ENCODE data around the gene SLC1A7. TPM values are rescaled to one million over a fixed set of nuclear protein-coding genes. Genes with fewer than 3 reads are reported as not detected.
A peak's percentile ranks its signal among the peaks of the same experiment; 100 is the strongest.

The SLC1A7 gene
- total RNA-seq, 4 donors from 2014 or later: 4.7 to 12.8 (median 9.4) TPM; not detected in 1

- TF ChIP-seq POLR2A (IDR thresholded peaks at IDR 0.05): no peak
Observed at GRCh38 chr1:53140451-53140850, 2.0 kb downstream of the SLC1A7 start.

GRCh38 chr1:53139951-53140361 lies 2.5 kb downstream of the SLC1A7 start:
- peaks cover 0 to 6% (median 0%) of the 10 kb centered on the region in 4 donors for H3K9me3 ChIP-seq
- H3K36me3 ChIP-seq: no peaks in the 10 kb centered on the region
- no peak overlapping the region for H3K27ac ChIP-seq
- H3K27me3 ChIP-seq: no peaks in the 10 kb centered on the region
- H3K4me3 ChIP-seq: no peak overlapping the region
- TF ChIP-seq CTCF (IDR thresholded peaks at IDR 0.05) (no peak), POLR2A (IDR thresholded peaks at IDR 0.05) (no peak)
- H3K4me1 ChIP-seq: peaks cover 0 to 13% (median 1%) of the 10 kb centered on the region in 4 donors
- DNase-seq: no peak

More at GRCh38 chr1:53140451-53140850, 2.0 kb downstream of the SLC1A7 start:
- Histone ChIP-seq H3K27me3 (no peaks in the 10 kb centered on the region), H3K4me3 (no peak overlapping the region), H3K36me3 (no peaks in the 10 kb centered on the region), H3K9me3 (peaks cover 0 to 6% (median 0%) of the 10 kb centered on the region in 4 donors), H3K4me1 (peaks cover 0 to 9% (median 0%) of the 10 kb centered on the region in 4 donors), H3K27ac (no peak overlapping the region)
- peak in 1 of 3 donors; percentile 18 for DNase-seq

GRCh38 chr1:53138991-53139884 lies 3.2 kb downstream of the SLC1A7 start:
- H3K4me1 ChIP-seq: peaks cover 0 to 15% (median 1%) of the 10 kb centered on the region in 4 donors
- peak in 1 of 3 donors; percentile 27 for DNase-seq
- no peak overlapping the region for H3K27ac ChIP-seq
- H3K9me3 ChIP-seq: peaks cover 0 to 6% (median 0%) of the 10 kb centered on the region in 4 donors
- no peaks in the 10 kb centered on the region for H3K27me3 ChIP-seq
- H3K36me3 ChIP-seq: no peaks in the 10 kb centered on the region
- no peak overlapping the region for H3K4me3 ChIP-seq
- TF ChIP-seq POLR2A (IDR thresholded peaks at IDR 0.05): no peak
- TF ChIP-seq CTCF (IDR thresholded peaks at IDR 0.05): no peak

- no peak overlapping the region for H3K27ac ChIP-seq
- DNase-seq: peak in 1 of 3 donors; percentile 29
- H3K36me3 ChIP-seq: no peaks in the 10 kb centered on the region
- peaks cover 0 to 15% (median 1%) of the 10 kb centered on the region in 4 donors for H3K4me1 ChIP-seq
- H3K27me3 ChIP-seq: no peaks in the 10 kb centered on the region
- H3K9me3 ChIP-seq: peaks cover 0 to 6% (median 0%) of the 10 kb centered on the region in 4 donors
- peak in 3 of 6 experiments; percentile 10 to 31 (median 28) for TF ChIP-seq CTCF (IDR thresholded peaks at IDR 0.05)
- no peak for TF ChIP-seq POLR2A (IDR thresholded peaks at IDR 0.05)
- H3K4me3 ChIP-seq: no peak overlapping the region
Observed at GRCh38 chr1:53137729-53138128, 4.7 kb downstream of the SLC1A7 start.

- H3K36me3 ChIP-seq: no peaks in the 10 kb centered on the region
- no peak for DNase-seq
- peak overlapping the region in 2 of 4 donors; percentile 23 to 56 for H3K27ac ChIP-seq
- no peaks in the 10 kb centered on the region for H3K27me3 ChIP-seq
- H3K9me3 ChIP-seq: peaks cover 0 to 6% (median 0%) of the 10 kb centered on the region in 4 donors
- TF ChIP-seq CTCF (IDR thresholded peaks at IDR 0.05) (no peak), POLR2A (IDR thresholded peaks at IDR 0.05) (no peak)
- H3K4me3 ChIP-seq: no peak overlapping the region
- peaks cover 0 to 15% (median 1%) of the 10 kb centered on the region in 4 donors for H3K4me1 ChIP-seq
Observed at GRCh38 chr1:53135735-53136114, 6.7 kb downstream of the SLC1A7 start.

Measured in Peyer's patch (tissue), 4 donors.